Measurements from ENCODE around the gene CSRP1.
"Not testable (repeated sequence)": the region's sequence is repeated elsewhere in the genome, so short reads cannot be mapped to it uniquely, and the experiment has no call there.

CSRP1 gene

DNA sequence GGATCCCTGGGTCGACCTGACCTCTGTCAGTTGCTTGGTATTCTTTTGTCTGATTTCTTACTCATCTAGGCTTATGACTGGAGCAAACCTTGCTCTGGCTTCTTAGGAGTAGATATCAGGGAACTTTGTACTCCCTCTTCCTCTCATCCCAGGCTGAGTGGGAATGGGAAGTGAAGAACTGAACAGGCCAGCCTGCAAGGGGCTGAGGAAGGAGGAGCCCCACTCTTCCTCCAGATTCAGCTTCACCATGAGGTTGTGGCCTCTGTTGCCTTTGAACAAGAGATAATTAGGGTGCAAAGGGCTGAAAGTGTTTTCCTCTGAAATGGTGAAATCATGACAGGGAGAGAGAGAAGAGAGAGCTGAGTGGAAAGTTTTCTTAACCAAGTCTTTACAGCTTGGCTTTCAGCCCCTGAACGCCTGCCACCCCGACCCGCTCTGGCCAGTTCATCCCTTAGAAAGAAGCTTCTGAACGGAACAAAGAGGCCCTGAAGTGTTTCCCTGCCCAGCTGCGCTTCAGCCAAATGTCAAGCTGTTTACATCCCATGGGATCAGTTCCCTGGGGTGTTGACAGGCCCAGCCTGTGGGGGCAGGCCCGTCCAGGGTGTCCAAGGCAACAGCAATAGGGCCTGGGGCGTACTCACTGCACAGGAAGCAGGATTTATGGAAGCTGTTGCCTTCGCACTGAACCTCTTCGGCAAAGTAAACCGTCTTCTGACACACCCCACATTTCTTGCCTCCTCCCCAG is 11.2 kb downstream of the CSRP1 start:
- no peak for DNase-seq

DNA sequence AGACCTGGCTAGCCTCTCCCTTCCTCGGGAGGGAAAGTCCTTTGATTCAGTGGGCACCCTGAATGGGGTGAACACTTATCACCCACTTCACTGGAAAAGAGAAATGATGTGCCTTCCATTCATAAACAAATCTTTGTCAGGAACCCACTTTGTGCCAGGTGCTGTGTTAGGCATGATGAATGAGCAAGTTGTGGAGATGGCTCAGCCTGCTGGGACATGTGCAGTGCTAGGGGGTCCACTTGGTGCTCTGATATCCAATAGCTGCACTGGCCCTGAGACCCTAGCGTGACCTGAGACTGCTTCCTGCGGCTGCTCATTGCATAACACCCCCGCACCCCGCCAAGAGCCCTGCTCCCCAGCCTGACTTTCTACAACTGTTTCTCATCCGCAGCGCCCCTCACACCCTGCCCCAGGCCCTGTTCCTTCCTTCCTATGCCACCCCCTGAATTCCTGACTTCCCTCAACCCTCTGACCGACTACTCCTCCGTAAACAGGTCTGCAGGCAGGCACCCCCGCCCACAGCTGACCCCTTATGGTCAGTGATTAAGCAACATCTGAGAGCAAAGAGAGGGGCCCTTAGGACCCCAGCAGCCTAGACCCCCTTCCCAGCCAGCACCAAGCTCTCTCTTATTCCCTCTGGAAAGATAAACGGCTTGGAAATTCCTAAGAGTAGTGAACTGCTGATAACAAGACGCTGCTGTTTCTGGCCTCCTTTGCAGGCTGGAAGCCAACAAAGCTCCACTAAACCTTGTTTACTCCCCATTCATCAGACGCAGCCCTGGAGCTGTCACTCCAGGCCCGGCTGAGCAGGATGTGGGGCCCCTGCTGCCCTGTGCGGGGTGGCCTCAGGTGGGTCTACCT is 12.9 kb downstream of the CSRP1 start:
- DNase-seq: no peak

DNA sequence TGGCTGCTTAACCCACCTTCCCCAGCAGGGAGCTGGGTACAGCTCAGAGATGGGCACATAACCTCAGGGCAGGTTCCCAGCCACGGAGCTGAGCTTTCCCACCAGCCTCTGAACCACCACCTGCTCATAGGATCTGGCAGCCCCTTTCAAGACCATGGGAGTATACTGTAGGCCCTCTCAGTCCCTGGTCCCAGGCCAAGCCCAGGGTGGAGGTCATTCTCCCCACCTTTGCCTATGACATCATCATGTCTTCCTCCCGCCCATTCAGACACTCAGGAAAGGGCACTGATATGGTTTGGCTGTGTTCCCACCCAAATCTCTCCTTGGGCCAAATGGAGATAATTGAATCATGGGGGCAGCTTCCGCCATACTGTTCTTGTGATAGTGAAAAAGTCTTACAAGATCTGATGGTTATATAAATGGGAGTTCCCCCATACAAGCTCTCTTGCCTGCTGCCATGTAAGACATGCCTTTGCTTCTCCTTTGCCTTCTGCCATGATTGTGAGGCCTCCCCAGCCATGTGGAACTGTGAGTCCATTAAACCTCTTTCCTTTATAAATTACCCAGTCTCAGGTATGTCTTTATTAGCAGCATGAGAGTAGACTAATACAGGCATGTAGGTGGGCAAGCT is 13.8 kb downstream of the CSRP1 start:
- DNase-seq: not testable (repeated sequence)

DNA sequence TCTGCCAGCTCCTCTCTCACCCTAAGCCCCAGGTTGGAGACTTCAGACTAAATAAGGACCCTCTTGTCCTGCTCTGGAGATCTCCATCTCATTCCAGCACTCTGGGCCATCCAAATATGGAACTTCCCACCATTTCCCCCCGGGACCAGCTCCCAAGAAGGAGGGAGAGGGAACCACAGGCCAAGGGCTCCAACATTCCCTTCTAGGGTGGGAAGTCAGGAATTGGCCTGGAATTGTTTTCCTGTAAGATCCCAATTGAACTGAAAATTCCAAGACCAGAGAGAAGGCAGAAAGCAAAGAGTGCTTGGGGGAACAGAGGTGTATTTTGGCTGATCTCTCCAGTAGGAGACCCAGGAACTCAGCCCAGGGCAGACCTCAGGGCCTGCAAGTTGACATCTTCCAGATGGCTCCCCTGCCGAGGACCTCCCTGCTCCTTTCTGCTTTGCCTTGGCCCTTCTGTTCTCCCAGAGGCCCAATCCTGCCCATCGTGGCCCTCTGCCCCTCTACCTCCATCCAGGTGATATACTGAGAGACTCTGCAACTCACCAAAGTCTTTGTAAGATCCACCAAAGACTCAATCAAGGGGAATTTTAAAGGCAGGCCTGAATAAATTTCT is 14.9 kb downstream of the CSRP1 start:
- no peak for DNase-seq

DNA sequence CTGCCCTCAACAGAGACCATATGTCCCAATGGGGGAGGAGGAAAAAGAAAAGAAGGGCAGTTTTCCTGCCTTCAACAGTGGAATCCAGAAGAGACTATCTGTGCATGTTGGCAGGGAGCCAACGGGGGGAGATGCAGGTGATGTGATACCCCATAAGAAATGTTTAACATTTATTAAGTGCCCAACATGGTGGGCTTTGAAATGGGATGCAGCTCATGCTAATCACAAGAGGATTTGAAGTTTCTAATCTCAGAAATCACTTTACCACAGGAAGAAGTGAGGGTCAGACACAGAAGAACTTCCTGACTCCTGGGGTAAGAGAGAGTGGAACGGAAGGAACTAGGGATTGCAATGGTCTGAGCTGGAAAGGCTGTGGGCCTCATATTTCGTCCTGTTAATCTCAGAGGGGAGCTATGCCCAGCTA is 16.2 kb downstream of the CSRP1 start:
- no peak for DNase-seq

DNA sequence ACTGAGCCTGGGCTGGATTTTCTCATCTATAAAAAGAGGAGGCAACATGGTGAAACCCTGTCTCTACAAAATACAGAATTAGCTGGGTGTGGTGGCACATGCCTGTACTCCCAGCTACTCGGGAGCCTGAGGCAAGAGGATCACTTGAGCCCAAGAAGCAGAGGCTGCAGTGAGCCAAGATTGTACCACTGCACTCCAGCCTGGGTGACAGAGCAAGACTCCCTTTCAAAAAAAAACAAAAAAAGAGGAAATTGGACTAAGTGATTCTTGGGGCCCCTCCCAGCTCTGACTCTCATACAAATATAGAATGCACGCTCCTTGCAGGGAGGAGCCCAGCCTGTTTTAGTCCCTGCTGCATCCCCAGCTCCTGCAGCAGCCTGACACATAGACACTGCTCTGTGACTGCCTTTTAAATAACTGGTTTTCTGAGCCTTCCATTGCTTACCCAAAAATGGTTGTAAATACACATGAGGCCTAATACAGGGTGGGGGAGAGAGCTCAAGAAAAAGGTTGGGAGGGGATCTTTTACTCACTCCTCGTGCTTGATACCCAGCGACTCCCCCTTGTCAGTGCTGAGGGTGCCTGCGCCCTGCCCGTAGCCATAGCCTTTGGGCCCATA is 17.2 kb downstream of the CSRP1 start:
- DNase-seq: no peak

DNA sequence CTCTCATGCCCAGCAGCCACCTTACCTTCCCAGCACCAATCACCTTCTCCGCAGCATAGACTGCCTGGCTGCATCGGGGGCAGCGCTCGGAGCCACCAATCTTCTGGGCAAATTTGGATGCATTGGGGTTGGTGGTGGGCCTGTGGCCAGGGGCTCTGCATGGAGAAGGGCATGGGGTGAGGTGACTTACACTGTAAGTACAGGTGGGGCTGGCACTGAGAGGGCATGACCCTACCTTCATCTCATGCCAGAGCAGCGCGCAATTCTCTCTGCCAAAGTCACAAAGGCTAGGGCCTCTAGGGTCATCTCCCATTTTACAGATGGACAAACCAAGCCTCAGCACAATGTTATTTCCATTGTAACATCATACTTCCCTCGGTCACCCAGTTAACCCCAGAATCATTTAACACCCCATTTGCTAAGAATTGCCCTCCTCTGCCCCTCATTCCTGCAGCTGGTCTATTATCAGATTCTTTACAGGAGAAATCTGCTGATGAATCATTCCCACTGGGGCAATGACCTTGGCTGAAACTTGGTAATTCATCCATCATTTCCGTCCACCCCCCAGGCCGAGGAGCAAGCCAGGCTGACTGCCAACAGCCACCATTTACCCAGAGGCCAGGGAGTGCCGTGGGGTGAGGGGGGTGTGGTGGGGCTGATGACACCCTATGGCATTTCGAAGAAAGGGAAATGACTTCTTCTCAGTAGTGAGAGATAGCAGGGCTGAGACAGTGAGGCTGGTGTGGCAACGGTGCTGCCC is 17.9 kb downstream of the CSRP1 start:
- no peak for DNase-seq

DNA sequence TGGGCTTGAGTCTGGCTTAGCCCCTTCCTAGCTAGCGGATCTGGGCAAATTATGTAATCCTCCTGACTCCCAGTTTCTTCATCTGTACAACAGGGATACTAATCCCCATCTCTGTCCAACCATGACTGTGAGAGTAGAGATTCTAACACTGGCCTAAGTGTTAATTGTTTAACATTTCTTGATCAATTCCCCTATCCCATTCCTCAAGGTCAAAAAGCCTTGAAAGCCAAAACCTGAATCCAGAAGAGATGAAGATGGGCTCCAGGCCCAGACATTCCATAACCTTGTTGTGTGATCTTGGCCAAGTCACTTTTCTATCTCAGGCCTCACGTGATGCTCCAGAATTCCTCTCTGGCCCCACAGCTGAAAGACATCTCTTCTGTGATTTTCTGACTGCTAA is 19.2 kb downstream of the CSRP1 start:
- DNase-seq: no peak

DNA sequence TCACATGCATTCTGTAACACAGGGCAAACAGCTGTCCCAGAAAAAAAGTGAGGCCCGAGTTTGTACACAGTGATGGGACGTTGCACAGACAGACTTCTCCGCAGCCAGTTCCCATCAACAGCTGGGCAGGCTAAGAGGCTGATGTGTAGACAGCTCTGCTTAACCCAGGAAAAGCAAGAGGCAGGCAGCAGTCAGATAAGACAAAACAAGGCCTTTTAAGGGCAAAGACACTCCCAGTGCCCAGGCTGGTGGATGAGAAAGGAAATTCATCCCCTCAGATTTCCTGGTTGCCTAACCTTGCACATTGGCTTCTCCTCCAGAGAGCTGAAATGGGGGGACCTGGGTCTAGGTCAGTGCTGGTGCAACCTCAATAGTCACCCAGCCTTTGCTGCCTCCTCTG is 20.7 kb downstream of the CSRP1 start:
- DNase-seq: no peak

DNA sequence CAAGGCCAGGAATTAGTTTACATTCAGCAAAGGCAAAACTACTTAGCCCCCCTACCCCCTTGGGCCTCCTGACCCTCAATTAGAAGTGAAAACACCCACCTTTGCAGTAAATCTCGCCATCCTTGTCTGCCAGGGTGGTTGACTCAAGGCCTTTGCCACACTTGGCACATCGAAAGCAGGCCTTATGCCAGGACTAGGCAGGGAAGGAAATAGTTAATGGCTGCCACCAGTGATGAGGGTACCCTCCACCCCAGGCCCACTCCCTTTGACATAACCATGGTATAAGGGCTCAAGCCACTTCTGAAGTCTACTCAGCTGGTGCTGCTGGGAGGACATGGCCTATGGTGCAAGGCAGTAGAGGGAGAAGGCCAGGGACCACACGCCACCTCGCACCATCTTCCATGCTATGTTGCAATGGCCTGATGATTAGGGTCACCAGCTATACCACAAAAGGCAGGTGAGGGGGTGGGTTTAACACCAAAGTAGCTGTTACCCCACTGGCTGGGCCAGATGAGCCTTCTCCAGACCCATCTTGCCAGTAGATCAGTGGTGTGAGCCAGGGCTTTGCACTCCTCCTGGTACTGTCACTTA is 21.6 kb downstream of the CSRP1 start:
- no peak for DNase-seq

DNA sequence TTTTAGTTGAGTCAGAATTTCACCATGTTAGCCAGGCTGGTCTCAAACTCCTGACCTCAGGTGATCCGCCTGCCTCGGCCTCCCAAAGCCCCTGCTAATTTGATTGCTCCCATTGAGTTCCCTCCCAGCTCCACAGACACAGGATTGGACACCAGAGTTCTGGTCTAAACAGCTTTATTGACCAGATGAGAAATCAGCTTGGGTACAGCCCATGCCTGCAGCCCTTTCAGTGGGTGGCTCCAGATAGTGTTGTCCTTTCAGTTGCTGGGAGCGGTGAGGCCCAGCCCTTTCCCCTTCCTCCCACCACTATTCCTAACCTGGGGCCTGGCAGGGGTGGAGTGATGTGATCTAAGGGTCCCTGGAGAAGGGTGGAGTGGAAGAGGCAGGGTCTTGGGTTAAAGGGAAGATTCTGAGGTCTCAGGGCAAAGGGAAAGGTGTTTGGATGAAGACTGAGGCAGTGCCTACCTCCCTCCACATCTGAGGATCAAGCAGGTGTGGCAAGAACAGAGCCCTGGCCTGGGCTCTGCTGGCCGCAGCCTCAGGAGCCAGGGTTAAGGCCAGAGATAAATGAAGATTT is 23.5 kb downstream of the CSRP1 start:
- no peak for DNase-seq

DNA sequence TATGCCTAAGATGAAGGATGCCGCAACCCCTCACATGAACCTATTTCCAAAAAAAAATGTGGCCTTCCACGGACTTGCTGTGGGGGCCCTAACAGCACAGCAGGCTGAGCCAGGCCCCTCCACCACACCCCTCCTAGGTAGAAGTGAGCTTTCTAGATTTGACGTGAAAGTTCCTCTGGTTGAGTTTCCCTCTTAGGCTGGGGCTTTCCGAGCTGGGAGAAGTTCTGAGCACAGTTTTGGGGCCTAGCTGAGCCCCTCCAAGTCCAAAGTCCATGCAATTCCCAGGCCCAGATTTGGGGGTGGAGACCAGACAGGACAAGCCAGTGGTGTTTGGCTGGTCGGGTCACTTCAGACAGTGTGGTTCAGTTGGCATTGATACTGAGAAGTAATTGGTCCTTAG is 24.2 kb downstream of the CSRP1 start:
- no peak for DNase-seq

DNA sequence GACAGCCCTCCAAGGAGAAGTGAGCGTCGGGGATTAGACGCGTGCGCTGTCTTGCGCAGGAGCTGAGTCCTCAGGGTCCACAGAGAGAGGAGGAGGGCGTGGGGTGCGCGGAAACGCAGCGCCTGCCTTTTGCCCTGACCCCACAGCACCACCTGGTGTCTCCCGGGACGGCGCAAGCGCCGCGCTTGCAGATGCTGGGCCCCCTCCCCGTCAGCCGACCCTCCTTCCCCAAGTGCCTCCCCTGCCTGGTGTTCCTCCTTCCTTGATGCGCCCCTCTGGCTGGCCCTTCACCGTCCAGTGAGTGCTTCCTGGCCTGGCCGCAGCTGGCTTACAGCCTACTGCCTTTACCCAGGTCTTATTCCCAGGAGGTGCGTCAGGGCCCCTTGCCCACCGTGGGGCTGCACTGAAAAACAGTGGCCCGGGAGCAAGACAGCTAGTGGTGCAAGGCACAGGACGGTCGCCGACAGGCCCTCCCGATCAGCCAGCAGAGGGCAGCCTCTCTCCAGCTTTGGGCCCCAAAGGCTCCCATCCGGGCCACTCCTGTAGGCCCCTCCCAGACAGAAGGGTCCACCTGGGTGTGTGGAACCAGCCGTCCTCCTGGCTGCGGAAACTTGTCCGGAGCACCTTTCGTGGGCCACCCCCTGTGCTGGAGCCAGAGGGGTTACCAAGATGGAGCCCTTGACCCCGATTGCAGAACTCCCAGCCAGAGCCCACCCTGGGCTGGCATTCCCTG is 25.0 kb downstream of the CSRP1 start:
- peak; percentile 55 to 81 (median 71) for DNase-seq

DNA sequence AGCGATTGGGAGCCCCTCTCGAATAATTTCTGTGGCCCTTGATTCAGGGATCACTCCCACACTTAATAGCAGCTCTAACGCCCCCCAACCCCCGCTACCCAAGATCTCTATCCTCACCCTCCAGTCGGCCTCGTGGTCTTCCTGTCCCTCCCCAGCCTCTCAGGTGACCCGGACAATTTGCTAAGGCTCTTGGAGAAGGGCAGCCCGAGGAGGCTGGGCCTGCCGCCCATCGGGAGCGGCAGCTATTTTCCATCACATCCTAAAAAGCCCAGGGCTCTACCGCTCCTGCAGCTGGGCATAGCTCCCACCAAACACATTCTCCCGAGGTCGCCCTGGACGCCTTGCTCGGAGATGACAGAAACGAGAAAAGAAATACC is 25.9 kb downstream of the CSRP1 start:
- DNase-seq: no peak

DNA sequence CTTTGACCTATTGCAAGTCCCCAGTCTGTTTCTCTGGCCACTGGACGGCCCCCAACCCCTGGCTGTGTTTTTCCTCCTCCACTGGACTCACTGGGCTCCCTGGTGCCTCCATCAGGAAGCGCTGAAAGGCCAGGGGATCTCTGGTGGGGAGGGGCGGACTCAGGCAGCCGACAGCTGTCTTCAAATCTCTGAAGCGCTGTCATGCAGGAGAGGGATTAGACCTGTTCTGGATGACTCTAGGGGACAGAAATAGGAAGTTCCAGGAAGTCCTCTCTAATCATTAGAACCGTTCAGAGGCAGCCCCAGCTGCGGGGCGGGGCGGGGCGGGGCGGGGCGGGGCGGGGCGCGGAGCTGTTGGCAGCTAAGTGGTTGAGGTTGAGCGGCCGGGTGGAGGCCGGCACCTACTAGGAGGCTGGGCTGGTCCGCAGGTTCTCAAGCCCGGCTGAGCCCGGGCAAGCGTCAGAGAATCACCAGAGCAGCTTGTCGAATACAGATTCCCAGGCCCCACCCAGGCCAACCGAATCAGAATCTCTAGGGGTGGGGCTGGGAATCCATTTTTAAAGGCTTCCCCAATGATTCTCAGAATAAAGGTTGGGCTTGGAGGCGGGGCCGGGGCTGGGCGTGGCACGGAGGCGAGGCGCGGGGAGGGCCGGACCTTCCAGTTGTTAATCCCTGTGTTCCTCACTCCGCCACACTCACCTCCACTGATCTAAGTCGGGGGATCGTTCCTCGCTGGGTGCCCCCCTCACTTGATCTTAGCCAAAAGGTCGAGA is 26.5 kb downstream of the CSRP1 start:
- peak; percentile 20 to 82 (median 53) for DNase-seq

DNA sequence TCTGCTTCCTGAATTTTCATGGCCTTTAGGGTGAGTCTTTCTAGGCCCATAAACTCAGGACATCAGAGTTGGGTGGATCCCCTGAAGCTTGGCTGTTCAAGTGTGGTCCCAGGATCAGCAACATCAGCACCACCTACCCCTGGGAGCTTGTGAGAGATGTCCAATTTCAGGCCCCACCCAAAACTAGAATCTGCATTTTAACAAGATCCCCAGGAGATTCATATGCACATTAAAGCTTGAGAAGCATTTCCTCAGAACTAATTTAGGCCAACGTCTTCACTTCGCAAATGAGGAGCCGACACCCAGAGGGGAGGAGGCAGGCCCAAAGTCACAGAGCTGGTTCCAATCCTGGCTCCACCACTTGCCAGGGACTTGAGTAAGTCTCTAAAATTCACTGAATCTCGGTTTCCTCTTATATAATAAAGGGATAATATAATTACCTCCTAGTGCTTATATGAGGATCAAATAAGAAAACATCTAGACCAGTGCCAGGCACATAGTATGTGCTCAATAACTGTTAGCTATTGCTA is 27.7 kb downstream of the CSRP1 start:
- no peak for DNase-seq

DNA sequence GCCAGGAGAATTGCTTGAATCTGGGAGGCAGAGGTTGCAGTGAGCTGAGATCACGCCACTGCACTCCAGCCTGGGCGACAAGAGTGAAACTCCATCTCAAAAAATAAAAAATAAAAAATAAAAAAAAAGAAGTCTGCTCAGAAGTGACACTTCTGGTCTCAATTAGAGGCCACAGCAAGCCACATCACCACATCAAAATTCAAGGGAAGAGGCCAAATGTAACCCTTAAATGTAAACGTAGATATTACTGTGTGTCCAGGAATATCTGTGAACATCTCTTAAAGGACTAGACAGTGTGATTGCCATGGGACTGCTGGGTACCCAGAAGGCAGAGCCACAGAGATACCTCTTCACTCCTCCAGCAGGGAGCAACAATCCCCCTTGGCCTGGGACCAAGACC is 28.3 kb downstream of the CSRP1 start:
- DNase-seq: not testable (repeated sequence)

DNA sequence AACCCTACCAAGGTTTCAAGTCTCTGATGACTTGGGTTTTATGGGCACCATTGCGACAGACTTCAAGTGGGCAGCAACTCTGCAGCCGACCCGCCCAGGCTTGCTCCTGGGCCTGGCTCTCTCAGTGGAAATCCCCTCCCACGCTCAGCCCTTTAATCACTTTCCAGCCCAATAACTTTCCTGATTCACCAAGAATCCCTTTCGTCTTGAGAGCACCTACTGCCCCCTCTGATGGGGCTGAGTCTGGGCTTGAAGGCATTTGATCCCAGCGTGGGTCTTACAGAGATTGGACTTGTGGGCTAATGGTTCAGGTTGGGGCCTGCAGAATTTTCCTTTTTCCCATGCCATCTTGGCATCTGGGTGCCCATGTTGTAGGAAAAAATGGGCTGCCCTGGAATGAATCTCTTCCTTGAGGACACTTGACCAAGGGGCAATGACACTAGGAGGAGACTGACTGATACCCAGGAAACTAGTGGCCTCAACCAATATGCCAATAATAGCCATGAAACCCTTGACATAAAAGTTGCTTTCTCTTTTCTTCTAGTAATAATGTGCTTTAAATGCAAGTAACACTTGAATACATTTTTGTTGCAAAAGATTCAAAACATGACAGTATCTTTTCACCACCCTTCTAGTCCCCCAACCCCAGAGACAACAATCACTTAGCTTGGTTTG is 30.1 kb downstream of the CSRP1 start:
- no peak for DNase-seq

Measured in T-helper 2 cell (primary cell).